ENCODE measurements around the gene ADPRS. TPM values are rescaled to one million over a fixed set of nuclear protein-coding genes. Genes with fewer than 3 reads are reported as not detected.
A peak's percentile ranks its signal among the peaks of the same experiment; 100 is the strongest.

ADPRS gene
- total and polyA plus RNA-seq, 8 donors: 6.1 to 28.8 (median 10.7) TPM

DNA sequence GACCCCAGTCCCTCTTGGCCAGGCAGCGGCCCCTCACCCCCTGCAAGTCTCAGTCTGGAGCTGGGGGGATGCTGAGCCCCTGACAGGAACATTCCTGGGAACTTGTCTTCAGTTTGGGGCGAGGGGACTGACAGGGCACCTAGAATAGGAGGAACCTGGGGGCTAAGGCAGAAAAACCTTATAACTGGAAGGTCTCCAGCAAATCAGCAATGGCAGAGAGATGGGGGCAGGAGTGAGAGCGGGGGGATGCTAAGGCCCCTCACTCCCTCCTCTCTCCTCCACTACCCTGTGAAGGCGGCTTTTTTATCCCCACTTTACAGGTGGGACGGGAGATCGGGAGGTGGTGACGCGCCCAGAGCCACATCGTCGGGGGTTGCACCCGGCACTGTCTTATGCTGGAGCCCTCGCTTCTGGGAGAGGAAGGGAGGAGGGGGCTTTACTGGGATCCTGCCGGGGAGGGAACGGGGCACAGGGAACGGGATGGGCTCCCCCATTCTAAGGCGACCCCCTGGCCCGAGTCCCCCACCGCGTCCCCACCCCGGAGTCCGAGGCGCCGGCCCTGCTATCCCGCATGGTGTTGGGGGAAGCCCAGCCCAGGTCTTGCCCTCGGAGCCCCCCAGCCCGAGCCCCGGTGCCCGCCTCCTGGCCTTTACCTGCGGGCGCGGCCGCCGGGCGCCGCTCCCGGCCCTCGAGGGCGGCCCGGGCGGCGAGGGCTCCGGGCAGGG, 35.9 kb downstream of the ADPRS start:
- Histone ChIP-seq H3K36me3 (no peaks in the 10 kb centered on the region), H3K4me3 (peak overlapping the region in 1 of 4 donors; percentile 21), H3K27ac (no peak overlapping the region), H3K4me1 (no peaks in the 10 kb centered on the region), H3K9me3 (no peaks in the 10 kb centered on the region), H3K27me3 (no peaks in the 10 kb centered on the region)
- WGBS, 2 donors: 24 to 56% methylated on average over 18 to 42 of the region's 42 CpGs
- no peak for FAIRE-seq
- ATAC-seq: no peak
- intact Hi-C loops (cut with DNase I): no loop called here
- TF ChIP-seq CTCF (IDR thresholded peaks at IDR 0.05): no peak
- no peak for DNase-seq

GRCh38 chr1:36125129-36125991, 36.7 kb downstream of the ADPRS start, which contains the start of gene COL8A2:
COL8A2 (minus strand) TSS chr1:36125222; CDS start chr1:36100242, 24,980 bp downstream.
- peak in 2 of 4 donors; percentile 69 to 74 for ATAC-seq
- 15 to 18% methylated on average over 59 to 77 of the region's 77 CpGs for WGBS, 2 donors
- Histone ChIP-seq H3K27me3 (no peaks in the 10 kb centered on the region), H3K36me3 (no peaks in the 10 kb centered on the region), H3K27ac (no peak within 1 kb of the TSS), H3K4me1 (no peaks in the 10 kb centered on the region), H3K4me3 (peak within 1 kb of the TSS in 2 of 4 donors; percentile 21 to 38), H3K9me3 (no peaks in the 10 kb centered on the region)
- intact Hi-C loops (cut with DNase I): no loop called here
- no peak for FAIRE-seq
- no peak for TF ChIP-seq CTCF (IDR thresholded peaks at IDR 0.05)
- peak in 2 of 6 donors; percentile 42 to 72 for DNase-seq

GRCh38 chr1:36126005-36126716, 37.5 kb downstream of the ADPRS start:
- 80 to 84% methylated on average over 21 of the region's 21 CpGs for WGBS, 2 donors
- TF ChIP-seq CTCF (IDR thresholded peaks at IDR 0.05): no peak
- ATAC-seq (no peak), FAIRE-seq (no peak), DNase-seq (no peak)
- no peaks in the 10 kb centered on the region for H3K4me1 ChIP-seq
- no peaks in the 10 kb centered on the region for H3K27me3 ChIP-seq
- intact Hi-C loops (cut with DNase I): no loop called here
- H3K4me3 ChIP-seq: no peak overlapping the region
- H3K27ac ChIP-seq: no peak overlapping the region
- no peaks in the 10 kb centered on the region for H3K36me3 ChIP-seq
- H3K9me3 ChIP-seq: no peaks in the 10 kb centered on the region

- WGBS, 2 donors: 47 to 63% methylated on average over 4 to 7 of the region's 7 CpGs
- FAIRE-seq: no peak
- TF ChIP-seq CTCF (IDR thresholded peaks at IDR 0.05): no peak
Observed at GRCh38 chr1:36126797-36127500, 38.3 kb downstream of the ADPRS start.

More at GRCh38 chr1:36126797-36127500, 38.3 kb downstream of the ADPRS start:
- intact Hi-C loops (cut with DNase I): no loop called here
- Histone ChIP-seq H3K36me3 (no peaks in the 10 kb centered on the region), H3K27ac (no peak overlapping the region), H3K9me3 (no peaks in the 10 kb centered on the region), H3K4me3 (no peak overlapping the region), H3K4me1 (no peaks in the 10 kb centered on the region), H3K27me3 (no peaks in the 10 kb centered on the region)
- no peak for ATAC-seq
- no peak for DNase-seq
